GM18867 (cell line): ENCODE measurements around the gene SLC19A3.

Experiments used
- ATAC-seq: cut with Tn5 transposase; IDR thresholded peaks from one replicate; pipeline ENCODE4 v1.9.1; 2021; ENCODE audit warnings: mild to moderate bottlenecking, moderate library complexity; ENCODE audit not compliant: unreplicated experiment

The SLC19A3 gene

GRCh38 chr2:227634201-227634600 lies 83.6 kb downstream of the SLC19A3 start:
- ATAC-seq = no peak
